NCI-H2227 treated with DMSO at 0.1 percent for 48 hours (cell line): ENCODE results near the gene APMAP.

Experiments
- DNase-seq: peaks from one replicate; lab custom pipeline; 2025; lab: John Stamatoyannopoulos, UW

The APMAP gene

DNA sequence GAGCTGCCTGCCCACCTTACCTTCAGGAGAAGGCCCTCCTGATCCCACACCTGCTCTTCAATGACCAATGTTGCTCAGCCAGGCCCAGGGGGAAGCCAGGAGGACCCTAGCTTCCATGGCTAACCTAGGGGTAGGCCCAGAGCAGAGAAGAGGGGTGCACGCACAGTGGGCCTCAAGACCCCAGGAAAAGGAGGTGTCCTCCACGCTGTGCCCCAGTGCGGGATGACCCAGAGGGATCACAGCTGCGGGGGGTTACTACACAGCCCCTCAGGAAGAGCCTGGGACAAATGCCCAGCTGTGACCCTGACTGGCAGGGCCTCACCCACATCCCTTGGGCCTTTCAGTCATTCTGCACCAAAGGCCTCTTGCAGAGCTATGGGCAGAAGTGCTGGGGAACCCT lies 31.6 kb upstream of the APMAP start:
- DNase-seq, result no peak

DNA sequence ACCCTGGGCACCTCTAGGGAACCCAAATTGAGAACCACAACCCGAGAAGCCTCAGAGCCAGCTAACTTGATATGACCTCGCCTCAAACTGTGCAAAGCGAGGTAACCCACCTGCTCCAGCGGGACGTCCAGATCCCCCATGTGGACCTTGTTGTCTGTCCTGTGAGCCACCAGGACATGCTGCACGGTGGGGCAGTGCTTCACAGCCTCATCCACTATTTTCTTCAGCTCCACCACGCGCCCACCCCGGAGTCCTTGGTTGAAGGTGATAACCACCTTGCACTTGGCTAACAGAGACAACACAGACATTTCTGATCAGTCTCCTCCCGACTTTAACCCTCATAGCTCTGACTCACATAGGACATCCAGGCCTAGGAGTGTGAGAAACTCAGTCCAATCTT lies 30.8 kb upstream of the APMAP start:
- no peak for DNase-seq

DNA sequence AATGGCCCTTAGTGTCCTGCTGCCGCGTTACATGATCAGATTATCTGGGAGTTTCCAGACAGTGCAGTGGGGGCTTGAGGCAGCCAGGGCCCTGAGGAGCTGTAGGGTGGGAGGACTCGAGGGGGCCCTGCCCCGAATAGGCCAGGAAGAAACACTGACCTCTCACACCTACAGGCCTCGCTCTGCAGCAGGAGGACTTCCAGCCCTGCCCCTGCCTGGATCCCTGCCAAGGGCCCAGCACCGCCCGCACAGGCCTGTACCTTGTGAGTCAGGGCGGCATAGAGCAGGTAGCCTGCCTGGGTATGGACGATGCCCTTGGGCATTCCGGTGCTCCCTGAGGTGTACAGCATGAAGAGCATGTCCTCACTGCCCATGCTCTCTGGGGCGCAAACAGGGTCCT lies 30.1 kb upstream of the APMAP start:
- DNase-seq, result no peak

DNA sequence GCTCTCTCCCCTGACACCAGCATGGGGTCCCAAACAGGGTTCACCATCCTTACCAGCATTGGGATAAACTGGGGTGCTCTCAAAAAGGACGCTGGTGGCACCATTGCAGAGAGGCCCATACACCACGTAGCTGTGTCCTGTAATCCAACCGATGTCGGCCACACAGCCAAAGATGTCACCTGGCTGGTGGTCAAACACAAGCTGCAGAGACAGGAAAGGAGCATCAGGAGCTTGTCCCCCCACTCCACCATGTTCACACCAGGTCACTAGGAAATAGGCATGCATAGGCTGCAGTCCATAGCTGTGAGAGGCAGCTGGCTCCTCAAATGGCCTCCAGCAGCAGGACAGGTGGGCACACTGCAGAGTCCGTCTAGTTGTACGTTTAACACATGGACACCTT lies 28.8 kb upstream of the APMAP start:
- no peak for DNase-seq

DNA sequence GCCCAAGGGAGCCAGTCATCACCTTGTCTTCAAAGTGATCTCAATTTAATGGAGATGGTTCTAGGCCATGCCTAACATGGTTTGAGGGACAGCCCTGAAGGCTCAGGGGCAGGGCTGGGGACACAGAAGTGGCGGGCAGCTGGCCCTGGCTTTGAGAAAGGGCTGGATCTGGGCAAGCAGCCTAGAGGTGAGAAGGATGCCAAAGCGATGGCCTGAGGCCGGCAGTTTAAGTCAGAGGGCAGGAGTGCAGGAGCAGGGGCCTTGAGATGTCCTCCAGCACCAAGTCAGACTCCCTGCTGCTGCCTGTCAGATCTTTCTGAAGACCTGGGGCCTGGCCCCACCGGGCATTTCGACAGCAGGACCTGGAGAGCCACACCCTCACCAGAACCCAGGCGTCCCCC lies 28.4 kb upstream of the APMAP start:
- DNase-seq, result no peak

DNA sequence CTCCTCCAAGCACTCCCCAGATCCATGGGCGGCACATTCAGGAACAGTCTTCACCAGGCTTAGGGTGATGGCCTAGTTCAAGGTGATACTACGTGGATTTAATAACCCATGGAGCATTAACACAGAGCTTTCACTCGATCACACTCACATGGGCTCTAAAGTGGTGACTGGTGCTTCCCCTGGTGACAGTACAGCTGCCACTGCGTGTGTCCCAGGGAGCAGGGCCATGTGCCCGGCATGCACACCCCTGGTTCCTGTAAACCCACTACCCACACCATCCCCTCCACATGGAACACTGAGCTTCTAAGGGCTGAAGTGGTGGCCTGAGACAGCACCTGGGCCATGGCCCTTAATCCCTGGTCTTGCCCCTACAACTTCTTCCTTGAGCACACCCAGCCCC lies 27.8 kb upstream of the APMAP start:
- no peak for DNase-seq

DNA sequence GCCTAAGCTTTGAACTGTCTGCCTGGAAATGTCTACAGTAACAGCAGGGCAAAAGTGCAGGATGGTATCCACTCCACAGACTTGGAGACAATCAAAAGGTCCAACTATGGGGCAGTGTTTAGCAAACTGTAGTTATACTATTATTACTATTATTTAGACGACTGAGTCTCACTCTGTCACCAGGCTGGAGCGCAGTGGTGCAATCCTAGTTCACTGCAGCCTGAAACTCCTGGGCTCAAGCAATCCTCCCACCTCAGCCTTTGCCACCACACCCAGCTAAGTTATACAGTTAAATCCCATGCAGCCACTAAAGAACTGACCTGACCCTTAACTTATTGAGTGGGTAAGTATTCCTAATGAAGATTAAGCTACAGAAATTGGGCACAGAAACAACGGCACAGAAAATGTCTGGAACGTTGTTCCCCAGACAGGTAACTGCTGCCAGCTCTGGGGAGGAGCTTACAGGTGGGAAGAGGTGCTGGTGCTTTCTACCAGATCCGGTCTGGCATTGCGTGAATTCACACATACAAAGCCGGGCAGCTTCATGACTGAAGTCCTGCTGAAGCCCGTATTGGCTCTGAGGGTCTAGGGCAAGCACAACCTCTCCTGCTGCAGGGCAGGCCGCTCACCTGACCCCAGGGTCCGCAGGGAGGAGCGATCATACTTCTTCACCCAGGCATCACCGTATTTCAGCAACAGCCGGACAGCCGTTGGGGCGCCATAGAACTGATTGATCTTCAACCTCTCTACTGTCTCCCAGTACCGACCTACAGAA lies 27.0 kb upstream of the APMAP start:
- no peak for DNase-seq

DNA sequence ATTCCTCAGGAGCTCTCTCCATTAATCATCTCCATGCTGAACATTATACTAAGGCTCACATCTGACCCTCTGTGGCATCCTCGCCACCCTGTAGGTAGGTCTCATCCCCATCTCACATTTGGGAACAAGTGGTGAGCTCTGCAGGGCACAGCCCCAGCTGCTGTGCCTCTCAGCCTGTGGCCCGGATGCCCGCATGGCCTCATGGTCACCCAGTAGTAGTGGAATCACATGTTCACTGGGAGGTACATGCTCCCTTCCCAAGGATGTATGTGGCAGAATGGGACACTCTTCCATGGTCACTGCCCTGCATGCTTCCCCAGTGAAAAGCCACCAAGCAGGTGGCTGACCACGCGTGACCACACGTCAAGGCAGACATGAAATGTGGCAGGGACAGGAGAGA lies 26.3 kb upstream of the APMAP start:
- no peak for DNase-seq

DNA sequence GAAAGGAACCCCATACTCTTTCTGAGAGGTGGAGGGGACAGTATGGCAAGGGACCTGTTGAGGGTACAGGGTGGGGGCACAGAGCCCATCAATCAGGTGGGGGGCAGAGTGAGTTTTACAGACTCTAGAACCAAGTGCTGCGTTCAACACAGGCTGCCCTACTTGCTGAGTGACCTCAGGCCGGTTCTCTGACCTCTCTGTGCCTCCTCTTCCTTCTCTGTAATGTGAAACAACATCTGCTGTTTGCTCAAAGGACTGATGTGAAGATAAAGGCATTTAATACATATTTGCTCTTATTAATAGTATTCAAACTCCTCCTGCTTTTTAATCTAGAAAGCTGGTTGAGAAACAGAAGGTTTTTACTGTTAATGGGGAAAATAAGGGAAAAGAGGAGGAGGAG lies 25.9 kb upstream of the APMAP start:
- no peak for DNase-seq

DNA sequence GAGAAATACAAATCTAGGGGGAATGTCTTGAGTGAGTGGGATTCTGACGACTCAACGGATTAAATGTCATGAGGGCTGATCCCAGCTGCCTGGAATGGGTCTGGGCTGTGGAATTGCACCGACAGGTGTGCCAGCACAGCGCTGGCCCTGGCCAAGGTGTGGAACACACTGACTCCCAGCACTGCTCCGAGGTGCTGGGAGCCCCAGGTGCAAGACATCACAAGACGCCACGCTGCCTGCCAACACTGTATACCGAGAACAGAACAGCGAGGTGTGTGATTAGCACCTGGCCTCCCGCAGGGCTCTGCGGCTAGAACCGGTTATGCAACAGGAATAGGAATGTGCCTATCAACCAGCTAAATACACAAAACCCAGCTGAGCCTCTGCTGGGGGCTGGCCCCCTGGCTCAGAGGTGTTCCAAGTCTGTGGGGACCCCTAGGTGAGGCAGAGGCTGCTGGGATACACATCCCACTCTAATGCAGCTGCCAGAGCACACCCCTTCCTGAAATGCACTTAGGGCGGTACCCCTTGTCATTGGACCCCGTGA lies 24.8 kb upstream of the APMAP start:
- DNase-seq, result no peak

DNA sequence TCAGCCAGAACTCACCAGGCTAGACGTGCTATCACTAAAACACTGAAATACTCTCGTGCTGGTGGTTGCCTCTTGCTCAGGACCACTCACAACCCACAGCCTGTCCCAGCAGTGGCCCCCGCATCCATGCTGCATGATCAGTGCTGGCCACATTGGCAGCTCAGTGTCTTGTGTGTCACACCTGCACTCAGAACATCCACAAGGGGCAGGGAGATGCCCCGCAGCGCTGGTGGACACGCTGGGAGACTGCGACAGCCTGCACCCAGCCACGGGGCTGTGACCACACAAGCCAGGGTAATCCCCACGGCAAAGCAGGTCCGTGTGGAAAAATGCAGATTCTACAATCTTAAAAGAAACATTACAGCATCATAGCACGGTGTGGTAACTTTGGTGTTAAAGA lies 23.9 kb upstream of the APMAP start:
- DNase-seq, result no peak

DNA sequence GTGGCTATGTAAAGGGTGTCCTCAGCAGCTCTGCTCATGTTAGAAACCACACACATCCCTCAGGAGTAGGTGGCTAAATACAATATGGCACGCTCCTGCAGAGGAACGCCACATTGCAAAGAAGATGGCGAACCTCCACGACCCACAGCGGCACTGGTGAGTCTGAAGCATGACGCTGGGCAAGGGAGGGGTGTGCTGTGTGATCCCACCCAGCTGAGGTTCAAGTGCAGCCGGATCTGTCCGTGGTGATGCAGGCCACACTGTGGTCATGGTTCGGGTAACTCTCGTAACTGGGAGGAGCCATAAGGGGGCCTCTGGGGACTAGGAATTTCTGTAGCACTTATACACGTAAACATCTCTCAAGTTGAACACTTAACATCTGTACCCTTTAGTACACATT lies 23.4 kb upstream of the APMAP start:
- no peak for DNase-seq

DNA sequence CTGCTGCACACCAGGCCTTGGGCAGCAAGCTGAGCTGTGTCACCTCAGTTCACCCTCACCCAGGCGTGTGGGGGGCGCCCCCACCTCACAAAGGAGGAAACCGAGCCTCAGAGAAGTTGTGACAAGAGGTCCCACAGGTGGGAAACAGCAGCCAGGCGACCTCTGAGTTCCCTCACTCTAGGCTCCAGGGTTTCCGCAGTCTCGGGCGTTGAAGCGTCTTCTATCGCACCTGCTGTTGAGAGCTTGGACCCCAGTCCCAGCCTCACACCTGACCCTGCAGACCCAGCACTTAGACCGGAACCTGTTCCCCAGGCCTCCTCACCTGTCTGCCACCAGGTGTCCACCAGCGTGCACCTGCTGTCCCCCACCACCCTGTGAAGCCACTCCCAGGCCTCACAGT lies 22.3 kb upstream of the APMAP start:
- no peak for DNase-seq

DNA sequence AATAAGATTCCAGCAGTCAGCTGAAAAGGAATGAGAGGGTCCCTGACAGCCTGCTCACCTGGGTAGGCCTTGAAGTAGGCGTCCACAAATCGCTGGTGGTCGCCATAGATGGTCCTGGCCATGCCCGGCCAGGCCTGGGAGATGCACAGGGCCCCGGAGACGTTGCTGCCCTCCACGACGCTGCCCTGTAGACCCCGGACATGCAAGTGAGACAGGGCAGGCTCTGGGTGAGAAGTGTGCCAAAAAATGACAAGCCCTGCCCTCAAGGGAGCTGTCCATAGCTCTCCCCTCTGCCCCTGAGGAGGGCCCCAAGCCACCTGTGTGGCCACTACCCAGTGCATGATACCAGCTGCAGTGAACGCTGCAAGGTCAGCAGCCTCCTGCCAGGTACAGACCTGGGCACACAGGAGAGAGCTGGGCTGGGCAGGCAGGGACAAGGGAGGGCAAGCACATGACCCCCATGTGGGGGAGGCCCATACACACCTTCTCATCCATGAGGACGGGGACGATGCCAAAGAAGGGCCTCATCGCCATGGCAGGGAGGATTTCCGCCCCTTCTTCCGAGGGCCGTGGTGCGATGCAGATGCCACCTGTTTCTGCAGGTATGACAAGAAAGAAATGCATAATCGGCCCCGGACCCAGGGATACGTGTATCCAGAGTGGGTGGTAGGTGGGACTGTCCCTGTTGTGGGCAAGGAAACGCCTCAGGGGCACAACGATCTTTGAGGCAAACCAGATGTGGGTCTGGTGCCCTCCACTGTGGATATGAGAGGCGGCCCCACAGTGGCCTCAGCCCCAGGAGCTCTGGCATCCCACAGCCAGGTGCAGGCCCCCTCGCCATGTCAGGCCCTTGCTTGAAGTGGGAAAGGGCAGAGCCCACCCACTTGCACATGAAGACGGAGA lies 21.2 kb upstream of the APMAP start:
- no peak for DNase-seq

DNA sequence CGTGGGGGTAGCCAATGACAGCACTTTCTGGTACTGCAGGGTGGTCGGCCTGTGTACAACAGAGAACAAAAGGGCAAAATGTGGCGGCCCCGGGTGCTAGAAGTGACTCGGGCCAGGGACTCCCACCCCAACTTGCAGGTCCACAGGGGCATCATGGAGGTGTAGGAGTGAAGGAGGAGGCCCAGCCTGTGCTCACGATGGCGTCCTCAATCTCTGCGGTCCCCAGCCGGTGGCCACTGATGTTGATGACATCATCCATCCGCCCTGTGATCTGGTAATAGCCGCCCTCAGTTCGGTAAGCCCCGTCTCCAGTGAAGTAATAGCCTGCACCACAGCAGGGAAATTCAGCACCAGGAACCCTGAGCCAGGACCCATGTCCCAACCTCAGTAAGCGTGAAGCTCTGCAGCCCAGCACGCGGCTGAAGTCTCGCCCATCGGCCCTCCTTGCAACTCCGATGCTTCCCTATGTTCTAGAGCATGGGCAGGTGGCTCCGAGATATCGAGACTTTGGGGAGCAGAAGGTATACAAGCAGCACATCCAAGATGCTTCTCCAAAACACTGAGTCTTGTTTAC lies 20.2 kb upstream of the APMAP start:
- no peak for DNase-seq

DNA sequence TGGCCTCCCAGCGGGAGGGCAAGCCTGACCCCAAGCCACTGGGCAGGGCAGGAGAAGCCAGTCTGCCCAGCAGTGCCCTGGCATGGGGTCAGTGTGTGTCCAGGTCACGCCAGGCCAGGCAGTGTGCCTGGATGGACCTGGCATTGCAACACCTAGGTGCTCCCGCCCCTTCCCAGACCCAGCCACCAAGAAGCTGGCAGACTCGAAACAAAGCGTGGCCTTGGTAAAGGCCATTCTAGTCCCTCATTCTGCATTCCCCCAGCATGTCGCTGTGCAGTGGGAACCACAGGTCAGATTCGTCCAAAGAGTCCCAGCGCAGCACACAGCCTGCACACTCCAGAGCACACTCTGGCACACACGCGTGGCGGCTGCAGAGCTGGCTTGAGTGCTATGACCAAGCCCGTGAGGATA lies 19.3 kb upstream of the APMAP start:
- no peak for DNase-seq

DNA sequence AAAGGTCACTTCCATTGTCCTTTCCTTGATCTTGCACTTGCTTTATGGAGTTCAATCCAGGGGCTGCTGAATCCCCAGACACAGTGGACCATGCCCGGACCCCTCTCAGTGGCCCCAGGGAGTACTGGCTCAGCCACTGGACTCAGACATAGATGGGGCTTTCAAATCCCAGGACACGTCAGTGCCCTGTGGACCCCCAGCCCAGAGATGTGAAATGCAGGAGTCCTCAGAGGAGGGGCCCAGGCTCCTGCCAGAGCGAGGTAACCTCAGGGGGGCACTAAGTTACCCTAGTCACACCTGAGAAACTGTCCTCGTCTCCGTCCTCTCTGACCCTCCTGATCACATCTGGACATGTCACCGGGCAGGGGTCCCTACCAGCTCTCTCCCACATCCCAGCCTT lies 18.7 kb upstream of the APMAP start:
- DNase-seq, result no peak

DNA sequence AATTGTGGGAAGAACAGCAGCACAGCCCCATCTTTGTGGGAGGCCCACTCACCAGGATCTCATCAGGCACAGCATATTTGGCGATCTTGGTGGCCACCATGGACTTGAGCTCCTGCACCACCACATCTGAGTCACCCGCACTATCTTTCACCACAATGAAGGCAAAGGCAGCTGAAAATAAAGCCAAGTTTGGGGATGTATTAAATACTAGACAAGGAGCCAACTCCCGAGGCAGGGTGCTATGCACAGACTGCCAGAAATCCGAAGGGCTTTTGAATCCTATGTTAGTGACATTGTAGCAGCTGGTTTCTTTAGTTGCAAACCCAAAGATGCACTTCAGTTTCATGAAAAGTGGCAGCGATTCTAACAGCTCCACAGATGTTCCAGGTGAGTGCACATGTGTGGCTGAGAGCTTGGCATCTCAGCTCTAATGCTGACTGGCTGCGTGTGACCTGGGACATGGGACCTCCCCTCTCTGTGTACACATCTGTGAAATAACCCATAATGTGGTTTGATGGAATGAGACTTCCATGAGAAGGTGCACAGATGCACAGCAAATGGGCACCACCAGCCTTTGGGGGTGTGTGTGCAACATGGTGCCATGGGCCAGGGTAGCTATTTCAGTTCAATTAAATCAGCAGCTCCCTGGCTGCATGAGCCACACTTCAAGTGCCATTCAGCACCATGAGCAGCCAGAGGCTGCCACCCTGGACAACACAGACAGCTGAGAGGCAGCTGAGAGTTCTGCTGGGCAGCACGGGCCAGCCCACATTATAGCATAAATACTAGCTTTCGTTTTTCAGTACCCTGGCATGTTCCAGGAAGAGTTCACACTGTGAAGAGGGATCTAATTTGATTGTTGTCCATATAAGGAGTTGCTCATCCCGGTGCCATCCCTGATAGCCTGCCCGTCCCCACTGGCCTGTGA lies 16.9 kb upstream of the APMAP start:
- DNase-seq, result peak; percentile 15

DNA sequence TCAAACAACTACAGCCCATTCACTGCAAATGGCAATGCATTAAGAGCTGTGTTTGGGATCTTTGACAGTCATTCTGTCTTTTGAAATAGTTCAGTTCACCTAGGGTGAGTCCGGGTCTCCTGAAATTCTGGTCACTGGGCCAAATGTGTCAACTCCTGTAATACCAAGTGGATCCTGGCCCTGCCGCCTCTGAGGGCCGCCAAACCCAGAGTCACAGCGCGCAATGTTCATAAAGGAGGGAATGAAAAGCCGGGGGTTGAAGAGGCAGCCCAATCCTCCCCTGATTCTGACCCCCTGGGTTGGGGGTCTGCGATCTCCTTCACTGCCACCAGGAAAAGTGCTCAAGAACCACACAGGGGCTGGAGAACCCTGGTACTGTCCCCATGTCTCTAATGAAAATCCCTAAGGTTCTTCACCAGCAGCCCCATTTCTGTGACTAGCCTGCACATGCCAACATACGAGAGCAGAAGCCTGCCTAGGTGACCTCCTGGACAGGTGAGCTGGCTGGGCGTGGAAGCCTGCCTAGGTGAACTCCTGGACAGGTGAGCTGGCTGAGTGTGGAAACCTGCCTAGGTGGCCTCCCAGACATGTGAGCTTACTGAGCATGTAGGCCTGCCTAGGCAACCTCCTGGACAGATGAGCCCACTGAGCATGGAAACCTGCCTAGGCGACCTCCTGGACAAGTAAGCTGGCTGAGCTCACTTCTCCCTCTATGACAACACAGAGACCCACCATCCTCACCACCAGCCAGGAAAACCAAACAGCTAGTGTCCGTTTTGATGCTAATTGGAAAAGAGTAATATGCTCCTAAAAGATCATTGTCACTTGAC lies 16.1 kb upstream of the APMAP start:
- DNase-seq, result no peak

DNA sequence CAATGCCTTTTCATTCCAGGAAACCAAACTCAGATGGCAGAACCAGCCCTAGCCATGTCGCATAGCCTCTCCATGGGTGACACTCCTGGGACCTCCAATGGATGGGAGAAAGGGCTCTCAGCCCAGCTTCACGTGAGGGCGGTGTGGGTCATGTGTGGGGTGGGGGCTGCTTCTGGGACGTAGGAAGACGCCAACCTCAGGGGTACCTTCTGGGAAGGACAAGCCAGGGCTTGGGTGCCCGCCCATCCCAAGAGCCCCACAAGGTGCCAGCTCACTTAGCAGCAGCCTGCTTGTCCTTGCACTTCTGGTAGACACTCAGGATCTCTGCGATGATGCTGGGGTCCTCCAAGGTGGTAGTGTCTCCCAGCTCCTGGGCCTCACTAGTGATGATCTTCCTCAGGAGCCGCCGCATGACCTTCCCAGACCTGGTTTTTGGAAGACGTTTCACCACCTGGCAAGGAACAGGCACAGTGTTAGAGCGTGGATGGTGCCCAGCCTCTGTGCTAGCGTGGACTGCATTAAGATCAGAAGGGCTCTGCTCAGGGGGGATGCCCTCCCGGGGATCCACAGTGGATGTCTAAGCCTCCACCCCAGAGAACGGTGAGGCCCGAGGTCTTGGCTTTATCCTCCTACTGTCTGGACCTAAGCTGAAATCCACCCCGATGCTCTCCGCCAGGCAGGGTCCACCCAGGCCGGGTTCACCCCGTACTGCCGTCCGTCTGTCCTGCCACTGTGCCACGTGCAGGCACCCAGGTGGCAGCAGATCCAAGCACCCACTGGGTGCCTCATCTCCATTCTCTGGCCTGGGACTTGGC lies 15.1 kb upstream of the APMAP start:
- no peak for DNase-seq
